Stimulated activated CD8-positive, alpha-beta memory T cell treated with anti-CD3 and anti-CD28 coated beads, Interleukin-7, amount 100 ng/mL, for 4 hours (primary cell): Measurements from ENCODE around the gene VPS41.

Source experiments
- DNase-seq, 2 donors: peaks; one replicate each; pipeline ENCODE4 v3.0.0-alpha.2; 2020; ENCODE audit warnings: low read depth in 2 of 2

The VPS41 gene

GRCh38 chr7:38905056-38905759 is 3.8 kb downstream of the VPS41 start:
- no peak for DNase-seq

GRCh38 chr7:38903057-38903456 is 5.9 kb downstream of the VPS41 start:
- no peak for DNase-seq

GRCh38 chr7:38902449-38902848 is 6.5 kb downstream of the VPS41 start:
- no peak for DNase-seq

- DNase-seq: no peak
Observed at GRCh38 chr7:38893061-38893460, 15.9 kb downstream of the VPS41 start.

- DNase-seq: no peak
Observed at GRCh38 chr7:38890597-38890996, 18.4 kb downstream of the VPS41 start.

GRCh38 chr7:38889872-38890432 is 19.0 kb downstream of the VPS41 start:
- no peak for DNase-seq

GRCh38 chr7:38889079-38889478 is 19.9 kb downstream of the VPS41 start:
- DNase-seq: no peak

GRCh38 chr7:38886265-38886664 is 22.7 kb downstream of the VPS41 start:
- no peak for DNase-seq

GRCh38 chr7:38883706-38884105 is 25.3 kb downstream of the VPS41 start:
- no peak for DNase-seq

- DNase-seq: no peak
Observed at GRCh38 chr7:38881947-38882684, 26.9 kb downstream of the VPS41 start.

- no peak for DNase-seq
Observed at GRCh38 chr7:38881015-38881414, 28.0 kb downstream of the VPS41 start.

- DNase-seq: no peak
Observed at GRCh38 chr7:38880454-38880853, 28.5 kb downstream of the VPS41 start.

GRCh38 chr7:38880035-38880434 is 29.0 kb downstream of the VPS41 start:
- DNase-seq: no peak

GRCh38 chr7:38878694-38879457 is 30.1 kb downstream of the VPS41 start:
- DNase-seq: no peak

GRCh38 chr7:38873433-38873832 is 35.6 kb downstream of the VPS41 start:
- DNase-seq: no peak

- DNase-seq: no peak
Observed at GRCh38 chr7:38872202-38872601, 36.8 kb downstream of the VPS41 start.

- DNase-seq: no peak
Observed at GRCh38 chr7:38870147-38870546, 38.8 kb downstream of the VPS41 start.

GRCh38 chr7:38863601-38864291 is 45.2 kb downstream of the VPS41 start:
- no peak for DNase-seq

- DNase-seq: no peak
Observed at GRCh38 chr7:38862666-38863065, 46.3 kb downstream of the VPS41 start.

- no peak for DNase-seq
Observed at GRCh38 chr7:38858259-38858884, 50.6 kb downstream of the VPS41 start.

- no peak for DNase-seq
Observed at GRCh38 chr7:38855867-38856266, 53.1 kb downstream of the VPS41 start.
